Fibroblast of peridontal ligament (primary cell): ENCODE results near the gene CGRRF1.

Experiments
- DNase-seq: peaks from one replicate; pipeline ENCODE4 v3.0.0-alpha.2; 2010; ENCODE audit errors: extremely low read depth

Gene CGRRF1

GRCh38 chr14:54489731-54490444 is 19.8 kb upstream of the CGRRF1 start:
- peak; percentile 38 for DNase-seq

GRCh38 chr14:54490445-54491175 is 19.1 kb upstream of the CGRRF1 start:
- DNase-seq: no peak

GRCh38 chr14:54493293-54493692 is 16.4 kb upstream of the CGRRF1 start:
- no peak for DNase-seq

- DNase-seq: no peak
Measured at GRCh38 chr14:54497224-54497623, 12.5 kb upstream of the CGRRF1 start.

- no peak for DNase-seq
Measured at GRCh38 chr14:54498095-54498531, 11.6 kb upstream of the CGRRF1 start.

- DNase-seq: no peak
Measured at GRCh38 chr14:54498579-54498978, 11.1 kb upstream of the CGRRF1 start.

GRCh38 chr14:54500744-54501143 is 9.0 kb upstream of the CGRRF1 start:
- no peak for DNase-seq

- DNase-seq: no peak
Measured at GRCh38 chr14:54501480-54501879, 8.2 kb upstream of the CGRRF1 start.

GRCh38 chr14:54502602-54503001 is 7.1 kb upstream of the CGRRF1 start:
- DNase-seq: peak; percentile 13

GRCh38 chr14:54503486-54503885 is 6.2 kb upstream of the CGRRF1 start:
- DNase-seq: peak; percentile 55

GRCh38 chr14:54512393-54512792 is 2.7 kb downstream of the CGRRF1 start:
- no peak for DNase-seq

GRCh38 chr14:54515670-54516069 is 6.0 kb downstream of the CGRRF1 start:
- no peak for DNase-seq

GRCh38 chr14:54516709-54517108 is 7.0 kb downstream of the CGRRF1 start:
- DNase-seq: no peak

- DNase-seq: no peak
Measured at GRCh38 chr14:54524410-54524809, 14.7 kb downstream of the CGRRF1 start.

GRCh38 chr14:54528973-54529372 is 19.3 kb downstream of the CGRRF1 start:
- no peak for DNase-seq

- DNase-seq: peak; percentile 57
Measured at GRCh38 chr14:54529811-54530210, 20.1 kb downstream of the CGRRF1 start.

- DNase-seq: no peak
Measured at GRCh38 chr14:54532111-54533012, 22.7 kb downstream of the CGRRF1 start.

- DNase-seq: no peak
Measured at GRCh38 chr14:54533100-54533499, 23.4 kb downstream of the CGRRF1 start.

- DNase-seq: peak; percentile 33
Measured at GRCh38 chr14:54535126-54535525, 25.4 kb downstream of the CGRRF1 start.

- no peak for DNase-seq
Measured at GRCh38 chr14:54535646-54536045, 25.9 kb downstream of the CGRRF1 start.

GRCh38 chr14:54537651-54538050 is 27.9 kb downstream of the CGRRF1 start:
- DNase-seq: no peak

GRCh38 chr14:54538055-54538454 is 28.3 kb downstream of the CGRRF1 start:
- DNase-seq: no peak
